ENCODE measurements around the gene FSTL4. TPM values are rescaled to one million over a fixed set of nuclear protein-coding genes. Genes with fewer than 3 reads are reported as not detected.

The FSTL4 gene
- polyA plus RNA-seq, 1 donor (not counting 4 experiments of a cell fraction or from before 2014, with no cell fraction given) = 1.7 TPM

DNA sequence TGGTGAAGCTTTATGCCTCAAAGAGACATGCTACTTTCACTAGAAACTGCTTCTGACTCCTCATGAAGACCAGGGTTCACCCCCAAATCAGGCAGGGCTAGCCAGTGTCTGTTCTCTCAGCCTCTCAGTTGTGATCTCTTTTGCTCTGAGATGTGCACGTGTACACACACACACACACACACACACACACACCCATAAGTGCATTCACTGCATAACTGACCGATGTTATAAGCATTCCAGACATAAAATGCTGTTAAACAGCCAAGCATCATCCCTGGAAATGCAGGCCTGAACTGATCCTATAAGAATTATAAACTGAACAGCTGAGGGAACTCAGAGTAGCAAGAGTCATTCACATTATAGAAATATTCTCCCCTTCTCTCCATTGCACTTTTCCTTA lies 85.0 kb downstream of the FSTL4 start:
- no peak overlapping the region for H2AFZ ChIP-seq (ENCODE audit: control insufficient read depth, low read length)
- H3K27ac ChIP-seq (ENCODE audit: control insufficient read depth, insufficient read depth, low read length) = no peak overlapping the region
- H3K27me3 ChIP-seq (ENCODE audit: control insufficient read depth, extremely low read depth, insufficient read depth, low read length) = peaks cover 3% of the 10 kb centered on the region
- no peaks in the 10 kb centered on the region for H3K4me1 ChIP-seq (ENCODE audit: control insufficient read depth, extremely low read depth, insufficient read depth, low read length)
- no peak overlapping the region for H3K4me3 ChIP-seq (ENCODE audit: control insufficient read depth in 2 of 3, extremely low read depth in 1 of 3, insufficient read depth in 2 of 3, low read depth in 1 of 3, low read length in 3 of 3)
- TF ChIP-seq EZH2 (IDR thresholded peaks at IDR 0.05; ENCODE audit: low read length) = no peak
- TF ChIP-seq, protein P1, sequence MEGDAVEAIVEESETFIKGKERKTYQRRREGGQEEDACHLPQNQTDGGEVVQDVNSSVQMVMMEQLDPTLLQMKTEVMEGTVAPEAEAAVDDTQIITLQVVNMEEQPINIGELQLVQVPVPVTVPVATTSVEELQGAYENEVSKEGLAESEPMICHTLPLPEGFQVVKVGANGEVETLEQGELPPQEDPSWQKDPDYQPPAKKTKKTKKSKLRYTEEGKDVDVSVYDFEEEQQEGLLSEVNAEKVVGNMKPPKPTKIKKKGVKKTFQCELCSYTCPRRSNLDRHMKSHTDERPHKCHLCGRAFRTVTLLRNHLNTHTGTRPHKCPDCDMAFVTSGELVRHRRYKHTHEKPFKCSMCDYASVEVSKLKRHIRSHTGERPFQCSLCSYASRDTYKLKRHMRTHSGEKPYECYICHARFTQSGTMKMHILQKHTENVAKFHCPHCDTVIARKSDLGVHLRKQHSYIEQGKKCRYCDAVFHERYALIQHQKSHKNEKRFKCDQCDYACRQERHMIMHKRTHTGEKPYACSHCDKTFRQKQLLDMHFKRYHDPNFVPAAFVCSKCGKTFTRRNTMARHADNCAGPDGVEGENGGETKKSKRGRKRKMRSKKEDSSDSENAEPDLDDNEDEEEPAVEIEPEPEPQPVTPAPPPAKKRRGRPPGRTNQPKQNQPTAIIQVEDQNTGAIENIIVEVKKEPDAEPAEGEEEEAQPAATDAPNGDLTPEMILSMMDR (optimal IDR thresholded peaks at IDR 0.05 in 1 of 3, IDR thresholded peaks at IDR 0.05 in 1 of 3, conservative IDR thresholded peaks at IDR 0.05 in 1 of 3; ENCODE audit: extremely low read depth in 1 of 3, insufficient read depth in 2 of 3, low read length in 3 of 3) = no peak
- no peaks in the 10 kb centered on the region for H3K79me2 ChIP-seq (ENCODE audit: control insufficient read depth, insufficient read depth, low read length)
- DNase-seq (ENCODE audit: low read depth, low spot score) = no peak
- no peak overlapping the region for H3K4me2 ChIP-seq (ENCODE audit: control insufficient read depth, extremely low read depth, insufficient read depth, low read depth, low read length)
- H3K36me3 ChIP-seq (ENCODE audit: control insufficient read depth in 2 of 2, extremely low read depth in 1 of 2, insufficient read depth in 2 of 2, low read length in 2 of 2) = no peaks in the 10 kb centered on the region
- FAIRE-seq = no peak
- no peaks in the 10 kb centered on the region for H3K9me1 ChIP-seq (ENCODE audit: control insufficient read depth, extremely low read depth, insufficient read depth, low read length)
- H4K20me1 ChIP-seq (ENCODE audit: control insufficient read depth, extremely low read depth, insufficient read depth, low read length) = no peaks in the 10 kb centered on the region
- H3K9me3 ChIP-seq (ENCODE audit: control insufficient read depth, low read depth, low read length) = no peaks in the 10 kb centered on the region
- no peak overlapping the region for H3K9ac ChIP-seq (ENCODE audit: control insufficient read depth, extremely low read depth, insufficient read depth, low read length)
- dilution Hi-C loops (cut with MboI; ENCODE audit: extremely low pct_ligation_motif_present, low sequenced_read_pairs) = no loop called here

DNA sequence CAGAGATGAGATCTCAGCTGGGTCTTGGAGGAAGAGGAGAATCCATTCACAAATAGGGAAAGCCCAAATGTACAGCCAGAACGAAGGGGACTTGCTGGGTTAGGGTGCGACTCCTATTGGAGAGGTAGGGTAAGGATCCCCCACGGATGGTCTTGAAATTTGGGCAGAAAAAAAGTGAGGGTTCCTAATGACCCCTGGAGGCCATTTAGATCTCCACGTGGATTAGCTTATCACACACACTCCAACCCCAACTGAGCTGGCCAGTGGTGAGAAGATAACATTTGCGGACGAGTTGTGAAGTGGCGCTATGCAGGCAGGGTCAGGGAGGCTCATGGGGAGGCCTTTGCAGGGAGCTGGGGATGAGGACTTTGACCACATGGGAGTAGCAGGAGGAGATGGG lies 86.0 kb downstream of the FSTL4 start:
- Histone ChIP-seq H3K9ac (ENCODE audit: control insufficient read depth, extremely low read depth, insufficient read depth, low read length) (no peak overlapping the region), H2AFZ (ENCODE audit: control insufficient read depth, low read length) (no peak overlapping the region), H3K4me3 (ENCODE audit: control insufficient read depth in 2 of 3, extremely low read depth in 1 of 3, insufficient read depth in 2 of 3, low read depth in 1 of 3, low read length in 3 of 3) (no peak overlapping the region), H3K27ac (ENCODE audit: control insufficient read depth, insufficient read depth, low read length) (no peak overlapping the region), H3K4me2 (ENCODE audit: control insufficient read depth, extremely low read depth, insufficient read depth, low read depth, low read length) (no peak overlapping the region), H4K20me1 (ENCODE audit: control insufficient read depth, extremely low read depth, insufficient read depth, low read length) (no peaks in the 10 kb centered on the region), H3K27me3 (ENCODE audit: control insufficient read depth, extremely low read depth, insufficient read depth, low read length) (peaks cover 9% of the 10 kb centered on the region), H3K36me3 (ENCODE audit: control insufficient read depth in 2 of 2, extremely low read depth in 1 of 2, insufficient read depth in 2 of 2, low read length in 2 of 2) (no peaks in the 10 kb centered on the region), H3K9me3 (ENCODE audit: control insufficient read depth, low read depth, low read length) (no peaks in the 10 kb centered on the region), H3K79me2 (ENCODE audit: control insufficient read depth, insufficient read depth, low read length) (no peaks in the 10 kb centered on the region), H3K9me1 (ENCODE audit: control insufficient read depth, extremely low read depth, insufficient read depth, low read length) (no peaks in the 10 kb centered on the region), H3K4me1 (ENCODE audit: control insufficient read depth, extremely low read depth, insufficient read depth, low read length) (no peaks in the 10 kb centered on the region)
- FAIRE-seq (no peak), DNase-seq (ENCODE audit: low read depth, low spot score) (no peak)
- dilution Hi-C loops (cut with MboI; ENCODE audit: extremely low pct_ligation_motif_present, low sequenced_read_pairs) = no loop called here
- TF ChIP-seq, protein P1 (optimal IDR thresholded peaks at IDR 0.05 in 1 of 3, IDR thresholded peaks at IDR 0.05 in 1 of 3, conservative IDR thresholded peaks at IDR 0.05 in 1 of 3; ENCODE audit: extremely low read depth in 1 of 3, insufficient read depth in 2 of 3, low read length in 3 of 3) = no peak
- no peak for TF ChIP-seq EZH2 (IDR thresholded peaks at IDR 0.05; ENCODE audit: low read length)

All from keratinocyte (primary cell).